GM19328 (cell line): ENCODE measurements around the gene ZNF653.
"Not testable (repeated sequence)": the region's sequence is repeated elsewhere in the genome, so short reads cannot be mapped to it uniquely, and the experiment has no call there.

ENCODE experiments used
- ATAC-seq: cut with Tn5 transposase; IDR thresholded peaks from one replicate; pipeline ENCODE4 v1.9.1; 2021; ENCODE audit warnings: mild to moderate bottlenecking, moderate library complexity; ENCODE audit not compliant: unreplicated experiment

The ZNF653 gene

GRCh38 chr19:11458912-11459311 is 46.7 kb downstream of the ZNF653 start:
- ATAC-seq, result not testable (repeated sequence)

DNA sequence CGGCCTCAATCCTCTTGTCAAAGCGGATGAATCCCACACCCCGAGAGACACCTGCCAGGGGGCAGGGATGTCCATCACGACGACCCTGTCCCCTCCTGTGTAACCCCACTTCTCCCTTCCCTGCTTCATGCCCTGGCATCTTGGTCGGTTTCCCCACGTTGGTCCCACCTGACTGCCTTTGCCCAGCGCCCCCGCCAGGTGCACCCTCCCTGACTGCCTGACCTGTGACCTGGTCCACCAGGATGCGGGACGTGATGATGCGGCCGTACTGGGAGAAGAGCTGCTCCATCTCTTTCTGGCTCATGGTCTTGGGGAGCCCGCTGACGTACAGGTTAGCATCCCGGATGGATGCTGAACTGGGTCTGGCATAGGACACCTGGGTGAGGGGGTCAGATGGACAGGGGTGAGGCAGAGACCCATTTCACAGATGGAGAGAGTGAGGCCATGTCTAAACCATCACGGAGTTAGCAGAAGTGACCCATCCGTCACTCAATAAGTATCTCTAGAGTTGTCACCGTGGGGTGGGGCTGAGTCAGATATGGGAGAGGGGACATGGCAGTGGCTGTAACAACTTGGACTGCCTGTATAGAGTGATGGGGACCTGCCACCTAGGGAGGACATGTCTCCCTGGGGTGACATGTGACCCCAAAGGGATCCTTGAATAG is 47.3 kb downstream of the ZNF653 start:
- no peak for ATAC-seq

DNA sequence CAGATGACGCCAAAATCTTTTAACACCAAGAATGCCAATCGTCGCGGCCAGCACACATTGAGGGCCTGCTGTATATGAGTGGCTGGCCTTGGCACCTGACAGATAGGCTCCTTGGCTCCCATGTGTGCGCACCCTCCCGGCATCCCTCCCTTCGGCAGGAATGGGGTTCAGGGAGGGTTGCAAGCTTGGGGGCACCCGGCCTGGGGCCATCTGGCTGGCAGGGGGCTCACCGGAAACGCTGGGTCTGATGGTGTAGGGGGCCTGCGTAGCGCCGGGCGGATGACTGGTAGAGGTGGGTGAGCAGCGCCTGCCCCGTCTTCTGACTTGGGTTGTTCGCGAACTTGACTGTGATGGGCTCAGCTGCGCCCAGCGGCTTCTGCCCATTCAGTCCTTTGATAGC is 47.8 kb downstream of the ZNF653 start:
- ATAC-seq, result no peak

GRCh38 chr19:11457115-11457514 is 48.5 kb downstream of the ZNF653 start:
- no peak for ATAC-seq

DNA sequence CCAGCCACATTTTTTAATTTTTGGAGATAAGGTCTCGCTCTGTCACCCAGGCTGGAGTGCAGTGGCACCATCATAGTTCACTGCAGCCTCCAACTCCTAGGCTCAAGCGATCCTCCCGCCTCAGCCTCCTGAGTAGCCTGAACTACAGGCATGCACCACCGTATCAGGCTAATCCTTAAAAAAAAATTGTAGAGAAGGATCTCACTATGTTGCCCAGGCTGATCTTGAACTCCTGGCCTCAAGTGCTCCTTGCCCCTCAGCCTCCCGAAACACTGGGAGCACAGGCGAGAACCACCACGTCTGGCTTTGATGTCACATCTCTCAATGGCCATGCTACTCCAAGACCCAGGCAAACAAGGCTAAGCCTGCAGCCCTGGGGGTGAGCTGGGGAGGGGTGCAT is 49.0 kb downstream of the ZNF653 start:
- no peak for ATAC-seq

GRCh38 chr19:11455233-11455554 is 50.4 kb downstream of the ZNF653 start:
- not testable (repeated sequence) for ATAC-seq

DNA sequence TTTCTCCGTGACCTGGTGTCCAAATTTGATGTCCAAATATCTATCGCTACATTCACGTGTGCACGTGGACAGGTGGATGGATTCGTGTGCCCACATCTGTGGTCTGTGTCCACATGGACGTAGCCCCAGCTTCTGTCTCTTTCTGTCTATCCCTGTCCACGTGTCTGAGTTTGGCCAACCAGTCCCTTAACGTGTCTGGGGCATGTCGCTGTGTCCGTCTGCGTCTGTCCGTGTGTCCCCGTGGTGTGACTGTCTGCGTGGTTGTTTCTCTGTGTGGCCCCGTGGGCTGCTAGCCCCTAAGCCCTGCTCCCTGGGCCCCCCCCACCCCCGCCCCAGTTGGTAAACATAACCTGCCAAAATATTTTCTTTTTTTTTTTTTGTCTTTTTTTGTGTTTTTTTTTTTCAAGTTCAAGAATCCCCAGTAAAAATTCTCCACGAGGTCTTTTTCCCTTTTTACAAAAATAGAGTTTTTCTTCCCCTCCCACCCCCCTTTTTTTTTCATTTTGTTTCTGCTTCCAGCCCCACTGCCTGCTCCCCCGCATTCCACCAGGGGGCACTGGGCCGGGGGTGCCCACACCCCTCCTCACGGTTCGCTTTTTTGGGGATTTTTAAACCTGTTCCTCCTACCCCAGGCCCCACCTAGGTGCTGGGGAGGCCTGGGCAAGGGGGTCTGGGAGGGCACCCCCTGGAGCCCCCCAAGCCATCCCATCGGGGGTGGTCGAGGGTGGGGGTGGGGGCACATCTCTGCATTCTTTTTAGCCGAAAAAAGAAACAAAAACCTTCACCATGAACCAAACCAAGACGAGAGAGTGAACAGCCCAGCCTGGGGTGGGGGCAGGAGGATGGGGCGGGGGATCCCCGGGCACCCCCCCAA is 51.9 kb downstream of the ZNF653 start:
- ATAC-seq, result no peak

- ATAC-seq, result no peak
Observed at GRCh38 chr19:11452620-11453310, 52.9 kb downstream of the ZNF653 start.

- no peak for ATAC-seq
Observed at GRCh38 chr19:11451871-11452619, 53.6 kb downstream of the ZNF653 start.

DNA sequence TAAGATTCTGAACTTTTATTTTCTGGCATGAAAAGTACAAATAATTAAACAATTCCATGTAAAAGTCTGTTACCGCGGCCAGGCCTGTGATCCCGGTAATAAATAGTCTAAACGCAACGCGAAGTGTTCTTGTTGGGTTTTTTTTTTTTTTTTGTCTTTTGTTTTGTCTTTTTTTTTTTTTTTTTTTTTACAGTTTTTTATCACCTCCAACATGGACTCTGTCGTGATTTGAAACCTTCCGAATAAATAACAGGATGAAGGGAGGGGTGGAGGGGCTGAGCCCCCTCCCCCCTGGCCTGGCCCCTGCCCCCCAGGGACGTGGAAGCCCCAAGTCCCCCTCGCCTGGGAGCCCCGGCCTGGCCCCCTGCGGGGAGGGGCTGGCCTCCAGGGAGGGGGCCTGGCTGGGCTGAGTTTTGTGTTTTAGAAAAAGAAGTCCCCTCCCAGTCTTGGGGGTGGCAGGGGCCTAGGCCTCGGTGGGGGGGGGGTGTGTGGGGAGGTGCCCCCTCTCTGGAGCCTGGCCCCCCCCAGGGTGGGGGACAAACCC is 54.2 kb downstream of the ZNF653 start:
- ATAC-seq, result no peak

DNA sequence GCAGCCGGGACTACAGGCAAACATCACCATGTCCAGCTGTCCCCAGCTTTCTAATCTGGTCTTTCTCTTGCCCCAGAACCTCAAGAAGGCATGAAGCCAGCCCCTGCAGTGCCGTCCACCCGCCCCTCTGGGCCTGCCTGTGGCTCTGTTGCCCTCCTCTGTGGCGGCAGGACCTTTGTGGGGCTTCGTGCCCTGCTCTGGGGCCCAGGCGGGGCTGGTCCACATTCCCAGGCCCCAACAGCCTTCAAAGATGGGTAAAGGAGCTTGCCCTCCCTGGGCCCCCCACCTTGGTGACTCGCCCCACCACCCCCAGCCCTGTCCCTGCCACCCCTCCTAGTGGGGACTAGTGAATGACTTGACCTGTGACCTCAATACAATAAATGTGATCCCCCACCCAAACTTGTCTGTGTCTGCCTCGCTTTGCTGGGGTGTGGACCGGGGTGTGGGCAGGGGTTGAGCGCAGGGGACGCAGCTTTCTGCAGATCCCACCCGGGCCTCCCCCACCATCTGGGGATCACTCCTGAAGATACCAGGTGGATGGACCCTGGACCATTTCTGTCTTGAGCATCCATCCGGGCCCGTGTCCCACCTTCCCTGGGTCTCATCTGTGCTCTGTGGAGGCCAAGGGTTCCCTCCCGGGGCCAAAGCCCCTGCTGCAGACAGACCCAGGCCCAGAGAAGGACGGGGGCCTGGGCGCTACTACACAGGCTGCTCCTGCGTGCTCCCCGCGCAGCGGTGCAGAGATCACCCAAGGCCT is 54.9 kb downstream of the ZNF653 start:
- no peak for ATAC-seq

GRCh38 chr19:11448923-11449554 is 56.6 kb downstream of the ZNF653 start:
- no peak for ATAC-seq

DNA sequence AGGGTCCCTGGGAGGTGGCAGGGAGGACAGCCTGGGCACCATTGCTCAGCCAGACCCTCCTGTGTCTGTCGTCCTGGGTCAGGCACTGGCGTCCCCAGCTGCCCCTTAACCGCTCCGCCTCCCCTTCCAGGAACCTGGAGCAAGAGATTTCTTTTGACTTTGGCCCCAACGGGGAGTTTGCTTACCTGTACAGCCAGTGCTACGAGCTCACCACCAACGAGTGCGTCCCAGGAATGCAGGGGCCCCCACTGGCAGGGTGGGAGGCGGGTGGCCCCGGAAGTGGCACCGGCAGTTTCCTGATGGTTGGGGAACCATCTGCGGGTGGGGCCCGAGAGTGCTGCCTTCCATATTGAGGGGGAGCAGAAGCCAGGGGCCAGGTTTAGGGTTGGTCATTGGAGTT is 57.2 kb downstream of the ZNF653 start:
- no peak for ATAC-seq

DNA sequence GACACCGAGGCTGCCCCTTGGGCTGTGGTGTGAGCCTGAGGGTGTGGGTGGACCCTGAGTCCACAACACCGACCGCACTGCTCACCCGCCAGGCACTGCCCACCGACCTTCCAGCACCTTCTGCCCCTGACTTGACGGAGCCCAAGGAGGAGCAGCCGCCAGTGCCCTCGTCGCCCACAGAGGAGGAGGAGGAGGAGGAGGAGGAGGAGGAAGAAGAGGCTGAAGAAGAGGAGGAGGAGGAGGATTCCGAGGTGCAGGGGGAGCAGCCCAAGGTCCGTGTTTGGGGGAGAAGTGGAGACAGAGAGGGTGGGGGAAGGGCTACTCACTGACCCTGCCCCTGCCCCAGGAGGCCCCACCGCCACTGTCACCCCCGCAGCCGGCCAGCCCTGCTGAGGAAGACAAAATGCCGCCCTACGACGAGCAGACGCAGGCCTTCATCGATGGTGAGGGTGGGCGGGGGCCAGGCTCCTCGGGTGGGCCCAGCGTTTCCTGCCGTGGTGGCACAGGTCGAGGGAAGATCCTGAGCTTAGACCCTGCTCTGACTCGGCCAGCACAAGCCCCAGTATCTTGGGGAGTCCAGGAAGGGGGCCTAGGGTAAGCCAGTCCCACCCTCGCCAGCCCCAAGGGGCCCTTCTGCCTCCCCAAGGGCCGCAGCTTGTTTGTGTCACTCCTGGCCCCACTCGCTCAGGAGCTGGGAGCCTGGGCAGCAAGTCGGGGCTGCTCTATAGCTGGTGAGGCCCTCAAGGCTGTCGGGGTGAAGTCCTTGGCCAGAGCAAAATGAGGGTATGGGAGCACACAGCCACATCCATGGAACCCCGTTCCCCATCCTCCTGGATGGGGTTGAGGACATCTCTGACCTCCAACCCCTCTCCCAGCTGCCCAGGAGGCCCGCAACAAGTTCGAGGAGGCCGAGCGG is 58.0 kb downstream of the ZNF653 start:
- ATAC-seq, result no peak

- no peak for ATAC-seq
Observed at GRCh38 chr19:11446652-11447301, 58.9 kb downstream of the ZNF653 start.

- no peak for ATAC-seq
Observed at GRCh38 chr19:11446271-11446651, 59.4 kb downstream of the ZNF653 start.

DNA sequence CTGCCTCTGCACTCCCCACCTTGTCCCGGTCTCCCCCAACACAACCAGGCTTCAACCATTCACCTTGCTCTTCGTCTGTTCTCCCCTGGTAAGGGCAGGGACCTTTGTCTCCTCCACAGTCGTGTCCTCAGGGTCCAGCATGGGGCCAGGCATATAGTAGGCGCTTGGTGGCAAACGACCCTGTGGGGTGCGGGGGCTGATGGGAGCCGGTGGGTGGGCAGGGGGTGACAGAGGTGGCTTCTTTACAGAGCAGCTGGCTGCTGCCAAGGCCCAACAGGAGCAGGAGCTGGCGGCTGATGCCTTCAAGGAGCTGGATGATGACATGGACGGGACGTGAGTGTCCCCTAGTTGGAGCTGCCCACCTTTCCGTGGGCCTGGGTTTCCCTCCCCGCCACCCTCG is 60.5 kb downstream of the ZNF653 start:
- ATAC-seq, result no peak

DNA sequence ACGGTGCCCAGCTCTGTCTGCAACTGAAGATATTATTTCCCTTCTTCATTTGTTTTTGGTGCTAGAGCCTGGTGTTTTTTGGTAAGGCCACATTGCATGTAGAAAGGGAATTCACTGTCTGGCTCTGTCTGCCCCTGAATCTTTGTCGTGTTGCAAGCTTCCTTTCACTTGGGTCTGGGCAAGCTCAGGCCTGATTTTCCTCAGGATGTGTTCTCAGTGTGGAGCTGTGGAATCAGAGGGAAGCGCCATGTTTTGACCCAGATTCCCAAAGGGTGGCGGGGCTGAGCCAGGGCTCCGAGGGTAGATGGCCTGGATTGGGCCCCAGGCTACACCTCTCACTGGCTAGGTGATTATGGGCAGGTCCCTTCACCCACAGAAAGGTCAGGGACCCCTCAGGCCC is 61.6 kb downstream of the ZNF653 start:
- ATAC-seq, result no peak
